NCI-H2196 treated with DMSO at 0.1 percent for 48 hours (cell line): ENCODE results near the gene GSN.
A peak's percentile ranks its signal among the peaks of the same experiment; 100 is the strongest.

ENCODE experiments used
- DNase-seq: peaks from one replicate; lab custom pipeline; 2025; ENCODE audit not compliant: unreplicated experiment; lab: John Stamatoyannopoulos, UW

GSN gene

GRCh38 chr9:121348221-121348620 lies 80.3 kb downstream of the GSN start:
- DNase-seq = no peak

DNA sequence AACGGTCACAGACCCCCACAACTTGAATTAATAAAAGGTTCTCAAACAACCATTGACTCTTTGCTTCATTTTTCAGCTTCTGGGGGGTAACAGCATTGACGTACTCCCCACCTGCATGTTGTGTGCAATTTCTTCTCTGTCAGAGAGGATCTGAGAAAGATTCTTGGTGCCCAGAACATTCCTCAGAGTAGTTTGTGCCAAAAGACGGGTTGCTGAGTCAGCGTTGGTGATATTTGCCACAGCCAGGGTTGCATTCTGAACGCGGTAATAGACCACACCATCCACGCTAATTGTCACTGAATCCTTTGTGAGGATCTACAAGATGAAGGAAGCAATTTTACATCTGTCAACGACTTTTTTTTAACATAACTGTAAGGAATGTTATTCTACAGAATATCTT lies 81.0 kb downstream of the GSN start:
- DNase-seq = no peak

- no peak for DNase-seq
These were observed 82.1 kb downstream of the GSN start for GRCh38 chr9:121350036-121350435.

GRCh38 chr9:121350993-121351561 lies 83.1 kb downstream of the GSN start:
- peak; percentile 70 for DNase-seq

DNA sequence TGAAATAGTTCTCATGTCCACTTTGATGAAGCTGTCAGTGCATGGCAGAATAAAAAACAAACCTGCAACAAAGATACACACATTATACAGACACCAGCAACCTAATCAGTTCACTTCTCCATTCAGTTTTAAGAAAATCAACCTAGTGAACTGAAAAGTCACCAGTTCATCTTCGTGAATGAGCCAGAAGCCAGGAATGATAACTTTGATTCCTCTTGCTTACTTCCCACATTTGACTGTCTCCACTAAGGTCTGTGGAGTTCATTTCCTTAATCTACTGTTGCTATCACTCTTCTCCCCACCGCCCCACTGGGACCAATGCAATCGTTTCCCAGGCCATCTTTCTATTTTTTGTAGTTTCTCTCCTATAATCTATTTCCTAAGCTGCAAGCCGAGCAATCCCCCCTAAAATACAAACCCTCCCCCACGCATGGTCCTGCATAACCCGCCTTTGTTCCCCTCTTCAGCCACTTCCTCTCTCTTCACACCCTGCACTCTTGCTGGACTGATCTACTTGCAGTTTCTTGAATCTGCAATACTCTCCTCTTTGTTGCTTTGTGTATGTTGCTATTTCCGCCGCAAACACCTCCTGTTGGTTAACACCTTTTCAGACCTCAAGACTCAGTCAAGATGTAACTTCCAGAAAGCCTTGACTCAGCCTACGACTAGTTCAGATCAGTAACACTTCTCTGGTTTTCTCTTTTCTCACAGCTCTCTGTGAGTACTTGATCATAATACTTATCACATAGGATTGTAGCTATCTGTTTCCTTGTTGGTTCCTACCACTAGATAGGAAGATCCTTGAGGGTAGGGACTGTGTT lies 85.5 kb downstream of the GSN start:
- DNase-seq = no peak

DNA sequence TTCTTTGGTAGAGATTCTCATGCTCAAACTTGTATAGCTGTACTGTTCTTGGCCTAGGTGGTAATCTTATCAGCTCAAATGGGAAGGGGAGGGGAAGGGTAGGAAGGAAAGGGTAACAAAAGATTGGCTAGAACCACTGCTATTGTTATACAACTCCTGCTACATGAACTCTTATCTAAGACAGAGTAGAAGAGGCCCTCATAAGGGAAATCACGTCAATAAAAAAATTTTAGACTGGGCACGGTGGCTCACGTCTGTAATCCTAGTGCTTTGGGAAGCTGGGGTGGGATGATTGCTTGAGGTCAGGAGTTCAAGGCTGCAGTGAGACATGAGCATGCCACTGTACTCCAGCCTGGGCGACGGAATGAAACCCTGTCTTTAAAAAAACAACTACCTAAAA lies 86.2 kb downstream of the GSN start:
- DNase-seq = no peak

- DNase-seq = no peak
These were observed 86.8 kb downstream of the GSN start for GRCh38 chr9:121354762-121355161.

DNA sequence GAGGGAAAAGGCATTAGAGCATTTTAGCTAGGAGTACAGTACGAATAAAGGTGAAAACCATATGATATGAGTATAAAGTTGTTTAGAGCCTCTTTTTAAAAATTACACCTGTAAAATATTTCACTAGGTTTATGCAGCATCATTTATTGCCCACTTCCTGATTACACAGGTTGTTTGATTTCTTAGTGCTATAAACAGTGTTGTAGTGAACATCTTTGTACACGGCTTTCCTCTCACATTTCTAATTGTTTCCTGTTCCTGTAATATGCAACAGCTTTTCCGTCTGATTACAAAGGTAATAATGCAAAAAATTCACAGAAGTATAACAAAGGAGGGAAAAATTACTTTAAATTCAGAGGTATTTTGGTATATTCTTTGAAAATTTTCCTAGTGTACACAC lies 89.0 kb downstream of the GSN start:
- DNase-seq = no peak

DNA sequence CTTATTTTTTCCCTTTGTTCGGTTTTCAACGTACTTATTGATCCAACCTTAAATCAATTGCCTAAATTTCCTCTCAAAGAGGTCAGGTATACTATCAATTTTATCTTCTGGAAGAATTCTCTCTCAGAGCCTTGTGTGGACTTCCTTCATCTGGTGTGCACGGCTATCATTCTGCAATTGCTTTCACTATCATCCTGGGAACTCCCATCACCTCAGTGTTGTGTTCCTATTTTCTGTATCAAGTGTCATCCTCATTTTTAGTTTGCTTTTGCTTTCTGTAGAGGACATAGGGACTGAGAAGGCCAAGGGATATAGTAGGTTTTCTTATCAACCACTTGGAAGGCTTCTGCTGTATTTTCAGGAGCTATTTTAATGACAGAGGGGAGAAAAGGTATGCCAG lies 90.8 kb downstream of the GSN start:
- no peak for DNase-seq

GRCh38 chr9:121359351-121360294 lies 91.7 kb downstream of the GSN start:
- no peak for DNase-seq

- no peak for DNase-seq
These were observed 92.8 kb downstream of the GSN start for GRCh38 chr9:121360601-121361374.

GRCh38 chr9:121362813-121363621 lies 95.1 kb downstream of the GSN start:
- DNase-seq = no peak

- no peak for DNase-seq
These were observed 95.6 kb downstream of the GSN start for GRCh38 chr9:121363622-121363961.

DNA sequence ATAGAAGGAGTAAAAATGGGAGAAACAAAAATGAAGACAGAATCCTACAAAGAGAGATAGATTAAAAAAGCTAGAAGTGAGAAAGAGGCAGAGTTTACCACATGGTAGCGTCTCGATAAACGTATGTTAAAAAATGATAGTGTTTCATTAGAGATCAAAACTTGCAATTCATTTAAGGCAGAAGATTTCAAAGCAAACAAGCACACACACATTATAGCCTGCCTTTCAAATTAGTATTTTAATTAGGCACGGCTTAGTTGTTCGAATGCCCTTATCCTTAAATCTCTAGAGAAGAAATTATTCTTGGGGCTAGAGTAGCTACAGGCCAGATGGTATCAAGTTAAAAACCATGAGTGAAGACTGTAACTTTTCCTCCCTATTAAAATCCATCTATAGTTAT lies 96.1 kb downstream of the GSN start:
- no peak for DNase-seq

DNA sequence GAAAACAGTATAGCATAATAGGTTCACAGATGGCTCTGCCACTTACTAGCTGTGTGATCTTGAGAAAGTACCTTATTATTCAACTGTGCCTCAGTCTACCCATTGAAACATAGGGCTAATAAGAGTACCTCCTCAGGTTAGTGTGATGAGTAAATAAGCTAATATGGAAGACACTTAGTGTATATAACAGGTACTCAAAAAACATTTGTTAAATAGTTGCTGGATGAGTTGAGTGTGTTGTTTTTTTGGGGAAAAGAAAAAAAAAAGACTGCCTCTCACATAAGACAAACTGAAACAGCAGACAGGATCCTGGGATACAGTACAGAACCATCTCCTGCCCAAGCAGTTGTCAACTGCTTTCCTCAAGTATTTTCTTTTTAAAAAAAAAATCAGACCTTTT lies 96.9 kb downstream of the GSN start:
- DNase-seq = no peak

DNA sequence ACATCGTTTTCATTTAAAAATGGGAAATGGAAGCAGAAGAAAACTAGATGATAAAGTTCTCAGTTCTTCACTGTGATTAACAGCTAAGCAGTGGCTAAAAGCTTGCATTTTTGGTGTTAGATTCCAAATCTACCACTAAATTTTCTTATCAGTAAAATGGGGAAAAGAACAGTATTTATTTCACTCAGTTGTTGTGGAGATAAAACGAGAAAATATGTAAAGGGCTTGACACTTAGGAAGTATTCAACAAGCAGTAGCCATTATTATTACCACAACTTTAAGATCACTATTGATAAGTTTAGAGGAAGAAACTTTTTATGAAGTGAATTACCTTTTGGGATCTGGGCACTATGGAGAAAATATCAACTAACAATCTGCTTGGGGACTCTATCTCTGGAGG lies 97.6 kb downstream of the GSN start:
- no peak for DNase-seq

DNA sequence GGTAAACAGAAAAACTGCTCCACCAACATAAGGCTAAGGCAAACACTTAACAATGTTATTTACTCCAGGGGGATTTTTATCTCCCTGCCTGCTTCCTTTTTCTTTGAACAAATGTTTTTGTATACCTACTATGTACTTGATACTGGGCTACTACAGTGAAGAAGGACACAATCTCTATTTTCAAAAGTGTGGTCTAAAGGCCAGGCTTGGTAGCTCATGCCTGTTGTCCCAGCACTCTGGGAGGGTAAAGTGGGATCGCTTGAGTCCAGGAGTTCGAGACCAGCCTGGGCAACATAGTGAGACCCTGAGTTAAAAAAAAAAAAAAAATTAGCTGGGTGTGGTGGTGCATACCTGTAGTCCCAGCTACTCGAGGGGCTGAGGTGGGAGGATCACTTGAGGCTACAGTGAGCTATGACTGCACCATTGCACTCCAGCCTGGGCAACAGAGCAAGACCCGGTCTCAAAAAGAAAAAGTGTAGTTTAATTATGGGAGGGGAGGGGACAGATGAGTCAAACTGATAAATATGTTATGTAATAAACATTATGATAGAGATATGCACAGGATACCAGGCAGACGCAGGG lies 98.7 kb downstream of the GSN start:
- DNase-seq = no peak

GRCh38 chr9:121367306-121368137 lies 99.6 kb downstream of the GSN start:
- no peak for DNase-seq

- no peak for DNase-seq
These were observed 100.2 kb downstream of the GSN start for GRCh38 chr9:121368138-121368522.
